Coronary artery (tissue), 2 donors: ENCODE data around the gene C3orf20.
A peak's percentile ranks its signal among the peaks of the same experiment; 100 is the strongest.

Experiments used
- DNase-seq: peaks from one replicate; pipeline ENCODE4 v3.0.0-alpha.2; 2017; ENCODE audit warnings: low spot score
- H3K27ac ChIP-seq, 2 donors: fragments of 200-600 bp; sonication (generic); one replicate each; pipeline ENCODE4 v1.5.1; 2016 to 2019
- H3K4me3 ChIP-seq: fragments of 200-600 bp; sonication (generic); 2 replicates; pipeline ENCODE4 v1.5.1; 2016; ENCODE audit warnings: mild to moderate bottlenecking, moderate library complexity
- TF ChIP-seq, protein P1 (sequence below): fragments of 200-600 bp; sonication (generic); IDR thresholded peaks from one replicate; pipeline ENCODE4 v1.5.1; 2019; ENCODE audit warnings: antibody characterized with exemption

Gene C3orf20

DNA sequence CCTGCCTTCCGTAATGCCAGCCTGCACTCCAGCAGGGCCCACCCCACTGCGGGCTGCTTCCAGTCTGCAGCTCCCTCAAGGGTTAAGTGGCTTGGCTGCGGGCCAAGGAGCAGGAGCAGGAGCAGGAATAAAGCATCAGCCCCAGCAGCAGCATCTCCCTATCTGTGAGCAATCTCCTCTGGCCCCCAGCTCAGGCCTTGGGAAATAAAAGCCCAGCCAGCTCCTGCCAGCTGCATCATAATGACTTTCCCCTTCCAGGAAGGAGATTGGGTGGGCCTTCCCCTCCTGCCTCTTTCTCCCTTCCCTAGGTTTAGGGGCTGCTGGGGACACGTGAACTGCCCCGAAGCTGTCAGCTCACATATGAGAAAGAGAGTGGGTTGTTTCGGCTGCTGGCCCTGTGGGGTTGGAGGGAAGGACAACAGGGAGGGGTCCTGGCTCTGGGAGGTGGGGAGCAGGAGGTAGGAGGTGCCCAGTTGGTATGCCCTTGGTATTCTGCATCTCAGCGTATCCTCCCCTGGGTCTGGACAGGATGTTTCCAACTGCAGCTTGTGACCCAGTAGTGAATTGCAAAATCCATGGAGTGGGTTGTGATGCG lies 109.2 kb downstream of the C3orf20 start:
- DNase-seq: peak; percentile 65
- Histone ChIP-seq H3K4me3 (no peak overlapping the region), H3K27ac (no peak overlapping the region)
- TF ChIP-seq, protein P1, sequence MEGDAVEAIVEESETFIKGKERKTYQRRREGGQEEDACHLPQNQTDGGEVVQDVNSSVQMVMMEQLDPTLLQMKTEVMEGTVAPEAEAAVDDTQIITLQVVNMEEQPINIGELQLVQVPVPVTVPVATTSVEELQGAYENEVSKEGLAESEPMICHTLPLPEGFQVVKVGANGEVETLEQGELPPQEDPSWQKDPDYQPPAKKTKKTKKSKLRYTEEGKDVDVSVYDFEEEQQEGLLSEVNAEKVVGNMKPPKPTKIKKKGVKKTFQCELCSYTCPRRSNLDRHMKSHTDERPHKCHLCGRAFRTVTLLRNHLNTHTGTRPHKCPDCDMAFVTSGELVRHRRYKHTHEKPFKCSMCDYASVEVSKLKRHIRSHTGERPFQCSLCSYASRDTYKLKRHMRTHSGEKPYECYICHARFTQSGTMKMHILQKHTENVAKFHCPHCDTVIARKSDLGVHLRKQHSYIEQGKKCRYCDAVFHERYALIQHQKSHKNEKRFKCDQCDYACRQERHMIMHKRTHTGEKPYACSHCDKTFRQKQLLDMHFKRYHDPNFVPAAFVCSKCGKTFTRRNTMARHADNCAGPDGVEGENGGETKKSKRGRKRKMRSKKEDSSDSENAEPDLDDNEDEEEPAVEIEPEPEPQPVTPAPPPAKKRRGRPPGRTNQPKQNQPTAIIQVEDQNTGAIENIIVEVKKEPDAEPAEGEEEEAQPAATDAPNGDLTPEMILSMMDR: no peak

DNA sequence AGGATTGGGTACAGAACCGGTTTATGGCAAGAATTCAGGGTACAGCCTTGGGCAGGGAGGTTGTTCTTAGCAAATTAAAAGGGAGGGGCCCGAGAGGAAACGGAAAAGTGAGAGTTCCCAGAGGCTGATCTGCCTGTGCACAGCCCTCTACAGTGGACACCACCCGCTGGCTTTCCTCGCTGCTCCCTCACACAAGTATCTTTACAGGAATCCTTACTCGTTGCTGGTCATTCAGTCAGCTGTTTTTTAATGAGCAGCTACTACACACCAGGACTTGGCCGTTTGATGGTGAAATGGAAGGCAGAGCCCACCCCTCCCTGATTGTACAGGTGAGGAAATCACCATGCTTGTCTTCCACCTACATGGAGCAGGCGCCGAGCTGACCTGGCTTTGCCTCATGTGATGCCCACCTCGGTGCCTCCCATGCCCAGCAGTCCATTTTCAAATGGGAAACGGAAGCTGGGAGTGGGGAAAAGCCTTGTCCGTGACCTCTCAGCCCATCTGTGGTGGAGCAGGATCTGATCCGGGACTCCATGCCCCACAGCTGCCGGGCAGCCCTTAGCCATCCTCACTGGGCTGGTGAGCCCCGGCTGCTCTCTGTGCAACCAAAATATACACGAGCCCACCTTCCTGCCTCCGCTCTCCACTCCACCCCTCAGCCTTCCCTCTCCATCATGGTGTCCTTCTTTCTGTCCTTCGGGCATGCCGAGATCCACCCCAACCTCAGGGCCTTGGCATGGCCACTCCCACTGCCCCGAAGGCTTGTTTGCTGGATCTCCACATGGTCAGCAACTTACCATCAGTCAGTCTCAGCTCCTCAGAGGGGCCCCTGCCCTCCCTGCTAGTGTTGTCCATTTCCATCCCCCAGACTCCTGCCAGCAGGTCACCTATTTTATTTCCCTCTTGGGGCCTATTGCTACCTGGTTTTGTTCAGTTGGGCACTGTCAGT lies 110.5 kb downstream of the C3orf20 start:
- TF ChIP-seq, protein P1: no peak
- Histone ChIP-seq H3K27ac (no peak overlapping the region), H3K4me3 (no peak overlapping the region)
- DNase-seq: peak; percentile 58

DNA sequence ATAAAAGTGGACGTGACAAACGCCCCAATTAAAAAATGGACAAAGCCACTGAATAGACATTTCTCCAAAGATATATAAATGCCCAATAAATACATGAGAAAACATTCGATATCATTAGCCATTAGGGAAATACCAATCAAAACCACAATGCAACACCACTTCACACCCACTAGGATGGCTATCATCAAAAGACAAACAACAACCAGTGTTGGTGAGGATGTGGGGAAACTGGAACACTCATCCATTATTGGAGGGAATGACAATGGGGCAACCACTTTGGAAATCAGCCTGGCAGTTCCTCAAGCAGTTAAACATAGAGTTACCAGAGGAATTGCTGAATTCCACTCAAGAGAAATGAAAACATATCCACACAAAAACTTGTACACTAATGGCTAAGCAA lies 111.4 kb downstream of the C3orf20 start:
- TF ChIP-seq, protein P1: no peak
- no peak overlapping the region for H3K27ac ChIP-seq
- no peak for DNase-seq
- H3K4me3 ChIP-seq: no peak overlapping the region

DNA sequence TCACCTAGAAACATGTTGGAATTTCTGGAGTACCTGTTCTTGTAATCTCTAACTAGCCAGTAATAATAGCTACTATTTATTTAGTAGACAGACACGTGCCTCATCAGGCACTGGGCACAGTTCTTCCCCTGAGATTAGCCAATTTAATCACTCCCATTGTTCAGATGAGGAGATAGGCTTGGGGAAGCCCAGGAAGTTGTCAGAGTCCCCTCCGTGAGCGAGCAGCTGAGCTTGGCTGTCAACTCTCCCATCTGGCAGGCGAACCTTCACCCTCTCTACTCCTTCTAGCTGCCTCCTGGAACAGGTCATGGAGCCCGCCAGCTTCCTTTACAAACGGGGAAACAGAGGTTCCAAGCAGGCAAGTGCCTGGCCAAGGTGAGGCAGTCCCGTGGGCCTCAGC lies 112.7 kb downstream of the C3orf20 start:
- H3K27ac ChIP-seq: no peak overlapping the region
- H3K4me3 ChIP-seq: no peak overlapping the region
- peak; percentile 62 for DNase-seq
- TF ChIP-seq, protein P1: no peak

DNA sequence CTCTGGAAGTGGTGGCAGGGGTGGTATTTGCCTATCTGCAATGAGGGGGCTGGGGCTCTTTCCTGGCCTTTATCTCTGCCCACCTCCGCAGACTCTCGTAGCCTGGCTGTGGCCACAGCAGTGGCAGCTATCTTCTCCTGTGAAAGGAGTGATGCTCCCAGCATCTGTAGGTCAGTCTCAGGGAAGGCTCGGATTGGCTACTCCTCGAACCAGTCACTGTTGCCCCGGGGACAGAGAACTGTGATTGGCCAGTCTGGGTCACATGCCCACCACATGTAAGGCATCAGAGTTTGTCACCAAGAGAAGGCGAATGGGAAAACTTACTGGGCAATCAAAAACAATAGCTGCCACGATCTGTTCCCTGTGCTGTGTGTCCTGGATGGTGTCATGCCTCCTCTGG lies 113.7 kb downstream of the C3orf20 start:
- H3K4me3 ChIP-seq: no peak overlapping the region
- TF ChIP-seq, protein P1: no peak
- peak; percentile 66 for DNase-seq
- H3K27ac ChIP-seq: no peak overlapping the region

DNA sequence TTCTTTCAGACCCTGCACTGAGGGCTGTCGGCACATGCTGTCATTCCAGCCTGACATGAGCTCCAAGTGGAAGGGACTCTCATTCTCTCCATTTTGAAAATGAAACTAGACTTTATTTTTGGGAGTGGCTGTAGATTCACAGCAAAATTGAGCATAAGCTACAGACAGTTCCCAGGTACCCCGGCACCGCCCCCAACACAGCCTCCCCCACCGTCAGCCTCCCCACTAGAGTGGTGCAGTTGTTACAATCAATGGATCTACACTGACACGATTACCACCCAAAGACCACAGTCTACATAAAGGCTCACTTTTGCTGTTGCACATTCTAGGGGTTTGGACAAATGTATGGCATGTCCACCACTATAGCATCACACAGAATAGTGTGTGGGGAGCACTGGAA lies 114.3 kb downstream of the C3orf20 start:
- Histone ChIP-seq H3K4me3 (no peak overlapping the region), H3K27ac (no peak overlapping the region)
- DNase-seq: peak; percentile 11
- TF ChIP-seq, protein P1: no peak
